Esophagus (tissue), 2 donors: ENCODE measurements around the gene ONECUT3. TPM values are rescaled to one million over a fixed set of nuclear protein-coding genes. Genes with fewer than 3 reads are reported as not detected.

Experiments
- H3K27ac ChIP-seq, 2 donors: one replicate each; pipeline ENCODE4 v1.5.1; 2013; ENCODE audit warnings: low read depth in 2 of 2, mild to moderate bottlenecking in 2 of 2, inconsistent platforms in 1 of 2, low read length in 1 of 2, moderate library complexity in 1 of 2
- H3K27me3 ChIP-seq, 2 donors: one replicate each; pipeline ENCODE4 v1.6.1; 2013; ENCODE audit warnings: low read length in 2 of 2, control low read depth in 1 of 2, mild to moderate bottlenecking in 1 of 2; ENCODE audit not compliant: insufficient read depth in 2 of 2, control insufficient read depth in 1 of 2
- H3K36me3 ChIP-seq, 2 donors: one replicate each; pipeline ENCODE4 v1.6.1; 2013; ENCODE audit warnings: low read length in 1 of 2; ENCODE audit not compliant: control insufficient read depth in 2 of 2, insufficient read depth in 2 of 2
- H3K4me1 ChIP-seq, 2 donors: one replicate each; pipeline ENCODE4 v1.6.1; 2013; ENCODE audit warnings: low read length in 1 of 2; ENCODE audit not compliant: control insufficient read depth in 2 of 2, insufficient read depth in 2 of 2
- H3K4me3 ChIP-seq, 2 donors: one replicate each; pipeline ENCODE4 v1.5.1; 2013; ENCODE audit warnings: low read length in 2 of 2, mild to moderate bottlenecking in 2 of 2, low read depth in 1 of 2, moderate library complexity in 1 of 2
- H3K9me3 ChIP-seq, 2 donors: one replicate each; pipeline ENCODE4 v1.6.1; 2013; ENCODE audit warnings: mild to moderate bottlenecking in 2 of 2, low read depth in 1 of 2, low read length in 1 of 2, moderate library complexity in 1 of 2; ENCODE audit not compliant: control insufficient read depth in 2 of 2, insufficient read depth in 1 of 2
- WGBS, 2 donors: extraction: QIAGEN DNeasy Blood & Tissue Kit; methylation state at CpG; one replicate each; pipeline ENCODE4 v1.1.7; 2013; 5-methylcytosine and 5-hydroxymethylcytosine counted together
- polyA plus RNA-seq, 2 donors: library from polyadenylated mRNA; stranded (reverse); fragments of 200-250 nt; gene quantifications; one replicate each; pipeline ENCODE4 v1.2.3, GENCODE V29; 2013
- donor health status: healthy with polysubstance abuse.
- donor health status: Bipolar disorder and iron deficiency.

The ONECUT3 gene
- polyA plus RNA-seq, 2 donors = under 0.01 TPM; not detected in 1

DNA sequence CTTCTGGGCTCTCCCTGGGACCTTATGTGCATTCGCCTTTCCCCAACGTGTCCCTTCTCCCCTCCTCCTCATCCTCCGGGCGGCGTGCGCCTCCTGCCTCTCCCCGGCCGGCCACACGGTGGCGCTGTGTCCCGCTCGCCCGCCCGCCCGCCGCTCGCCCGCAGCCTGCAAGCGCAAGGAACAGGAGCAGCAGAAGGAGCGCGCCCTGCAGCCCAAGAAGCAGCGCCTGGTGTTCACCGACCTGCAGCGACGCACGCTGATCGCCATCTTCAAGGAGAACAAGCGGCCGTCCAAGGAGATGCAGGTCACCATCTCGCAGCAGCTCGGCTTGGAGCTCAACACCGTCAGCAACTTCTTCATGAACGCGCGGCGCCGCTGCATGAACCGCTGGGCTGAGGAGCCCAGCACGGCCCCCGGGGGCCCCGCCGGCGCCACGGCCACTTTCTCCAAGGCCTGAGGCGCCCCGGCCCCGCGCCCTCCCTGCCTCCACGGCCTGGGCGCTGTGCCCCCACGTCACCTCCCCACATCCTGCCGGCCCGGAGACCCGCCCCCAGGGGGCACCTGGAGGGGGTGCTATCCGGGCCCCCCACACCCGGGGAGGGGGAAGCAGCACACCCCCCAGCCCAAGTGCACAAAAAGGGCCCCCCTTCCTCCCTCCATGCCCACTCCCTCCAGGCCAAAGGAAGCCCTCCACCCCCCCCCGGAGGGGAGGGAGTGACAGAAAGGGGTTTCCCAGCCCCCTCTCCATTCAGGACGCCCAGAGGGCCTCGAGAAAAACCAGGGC, 21.9 kb downstream of the ONECUT3 start:
- WGBS, 2 donors = 18 to 26% methylated on average over 49 to 59 of the region's 59 CpGs
- peaks cover 3 to 5% of the 10 kb centered on the region in 2 donors for H3K4me1 ChIP-seq
- H3K36me3 ChIP-seq = no peaks in the 10 kb centered on the region
- peaks cover 2 to 9% of the 10 kb centered on the region in 2 donors for H3K9me3 ChIP-seq
- H3K27ac ChIP-seq = no peak overlapping the region
- peaks cover 0 to 15% of the 10 kb centered on the region in 2 donors for H3K27me3 ChIP-seq
- H3K4me3 ChIP-seq = no peak overlapping the region

DNA sequence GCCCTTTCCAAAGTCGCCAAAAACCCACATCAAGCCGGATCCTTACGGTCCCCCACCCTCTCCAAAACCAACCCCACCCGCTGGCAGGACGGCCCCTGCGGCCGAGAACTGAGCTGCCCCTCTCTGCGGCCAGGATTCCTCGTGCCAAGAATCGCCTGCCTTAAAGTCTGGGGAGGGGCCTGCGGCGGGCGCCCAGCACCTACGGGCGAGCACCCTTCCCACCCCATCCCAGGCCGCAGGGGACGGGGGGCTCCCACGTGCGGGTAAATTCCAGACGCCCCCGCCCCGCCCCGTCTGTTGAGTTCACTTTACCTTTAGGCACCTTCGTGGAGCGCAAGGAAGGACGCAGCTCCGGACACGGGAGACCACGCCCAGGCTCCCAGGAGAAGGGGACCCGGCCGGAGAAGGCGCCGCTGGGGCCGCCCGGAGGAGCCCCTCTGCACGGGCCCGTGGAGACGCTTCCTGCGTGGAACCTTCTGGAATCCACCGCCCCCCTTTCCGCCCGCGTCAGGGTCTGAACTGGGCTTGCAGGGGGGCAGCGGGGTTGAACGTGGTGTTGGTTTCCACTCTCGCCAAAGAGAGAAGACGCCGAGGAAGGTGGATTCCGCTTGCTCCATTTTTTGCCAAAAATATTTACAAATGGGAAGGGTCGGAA, 22.8 kb downstream of the ONECUT3 start:
- peaks cover 0 to 15% of the 10 kb centered on the region in 2 donors for H3K27me3 ChIP-seq
- H3K9me3 ChIP-seq = peaks cover 2 to 8% of the 10 kb centered on the region in 2 donors
- H3K36me3 ChIP-seq = no peaks in the 10 kb centered on the region
- 4 to 8% methylated on average over 39 to 50 of the region's 50 CpGs for WGBS, 2 donors
- H3K4me3 ChIP-seq = no peak overlapping the region
- H3K4me1 ChIP-seq = peaks cover 3 to 5% of the 10 kb centered on the region in 2 donors
- no peak overlapping the region for H3K27ac ChIP-seq

DNA sequence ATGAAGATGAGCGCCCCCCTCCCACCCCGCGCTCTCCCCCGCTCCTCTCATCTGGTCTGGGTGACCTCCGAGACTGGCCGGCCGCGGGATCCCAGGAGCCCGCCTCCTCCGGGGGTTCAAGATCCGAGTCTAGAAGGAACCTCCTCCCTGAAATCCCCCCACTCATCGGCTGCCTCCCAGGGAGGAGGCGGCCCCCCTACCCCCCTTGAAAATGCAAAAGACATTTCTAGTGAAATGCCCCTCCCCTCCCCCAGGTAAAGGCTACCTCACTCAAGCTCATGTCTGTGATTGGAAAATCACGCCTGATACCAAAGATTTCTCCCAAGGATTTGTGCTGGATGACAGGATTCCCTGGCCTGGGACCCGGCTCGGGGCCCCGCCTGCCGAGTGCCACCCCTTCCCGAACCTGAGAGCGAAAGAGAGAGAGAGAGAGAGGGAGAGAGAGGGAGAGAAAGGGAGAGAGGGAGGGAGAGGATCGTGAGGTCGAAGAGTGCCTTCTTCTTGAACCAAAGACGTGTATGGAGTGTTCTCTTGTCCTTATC, 23.4 kb downstream of the ONECUT3 start:
- Histone ChIP-seq H3K36me3 (no peaks in the 10 kb centered on the region), H3K4me3 (no peak overlapping the region), H3K27me3 (peaks cover 0 to 15% of the 10 kb centered on the region in 2 donors), H3K4me1 (peaks cover 3 to 5% of the 10 kb centered on the region in 2 donors), H3K9me3 (peaks cover 2 to 7% of the 10 kb centered on the region in 2 donors), H3K27ac (no peak overlapping the region)
- WGBS, 2 donors = 9 to 15% methylated on average over 23 of the region's 23 CpGs

DNA sequence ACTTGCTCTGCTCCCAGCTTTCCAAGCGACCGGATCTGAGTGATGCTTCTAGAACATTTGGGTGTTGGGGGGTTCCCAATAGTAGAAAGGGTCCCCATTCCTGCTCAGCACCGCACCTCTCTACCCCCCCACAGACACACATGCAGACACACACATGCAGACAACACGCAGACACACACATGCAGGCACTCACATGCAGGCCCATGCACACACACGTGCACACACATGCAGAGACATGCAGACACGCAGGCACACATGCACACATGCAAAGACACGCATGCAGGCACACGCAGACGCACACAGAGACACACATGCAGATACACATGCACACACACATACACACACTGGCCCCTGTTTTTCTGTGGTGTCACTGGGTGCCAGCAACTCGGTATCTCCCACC, 23.8 kb downstream of the ONECUT3 start:
- peaks cover 0 to 15% of the 10 kb centered on the region in 2 donors for H3K27me3 ChIP-seq
- H3K4me1 ChIP-seq = peaks cover 3 to 5% of the 10 kb centered on the region in 2 donors
- H3K4me3 ChIP-seq = no peak overlapping the region
- peaks cover 2 to 10% of the 10 kb centered on the region in 2 donors for H3K9me3 ChIP-seq
- WGBS, 2 donors = 64 to 71% methylated on average over 10 of the region's 10 CpGs
- H3K27ac ChIP-seq = no peak overlapping the region
- no peaks in the 10 kb centered on the region for H3K36me3 ChIP-seq

DNA sequence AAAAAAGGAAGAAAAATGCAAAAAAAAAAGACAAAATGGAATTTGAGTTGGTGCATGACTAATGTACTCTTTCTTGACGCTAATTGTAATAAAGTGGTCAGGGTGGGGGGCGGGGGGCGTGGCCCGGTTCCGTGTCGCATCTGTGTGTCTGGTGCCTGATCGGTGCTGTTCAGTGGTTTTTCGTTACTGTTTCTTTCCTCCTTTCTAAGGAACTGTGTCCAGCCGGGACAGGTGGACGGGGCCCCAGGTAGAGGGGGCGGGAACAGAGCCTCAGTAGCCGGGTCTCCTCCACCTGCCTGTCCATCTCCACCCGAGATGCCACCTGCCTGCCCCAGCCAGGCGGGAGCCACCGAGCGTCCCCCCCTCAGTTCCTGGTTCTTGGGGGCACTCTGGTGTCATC, 26.3 kb downstream of the ONECUT3 start:
- peaks cover 0 to 18% of the 10 kb centered on the region in 2 donors for H3K27me3 ChIP-seq
- H3K4me3 ChIP-seq = no peak overlapping the region
- whole genome bisulfite sequencing, 2 donors = 27 to 31% methylated on average over 16 of the region's 16 CpGs
- H3K27ac ChIP-seq = no peak overlapping the region
- H3K4me1 ChIP-seq = peaks cover 0 to 1% of the 10 kb centered on the region in 2 donors
- H3K36me3 ChIP-seq = no peaks in the 10 kb centered on the region
- peaks cover 2 to 20% of the 10 kb centered on the region in 2 donors for H3K9me3 ChIP-seq

DNA sequence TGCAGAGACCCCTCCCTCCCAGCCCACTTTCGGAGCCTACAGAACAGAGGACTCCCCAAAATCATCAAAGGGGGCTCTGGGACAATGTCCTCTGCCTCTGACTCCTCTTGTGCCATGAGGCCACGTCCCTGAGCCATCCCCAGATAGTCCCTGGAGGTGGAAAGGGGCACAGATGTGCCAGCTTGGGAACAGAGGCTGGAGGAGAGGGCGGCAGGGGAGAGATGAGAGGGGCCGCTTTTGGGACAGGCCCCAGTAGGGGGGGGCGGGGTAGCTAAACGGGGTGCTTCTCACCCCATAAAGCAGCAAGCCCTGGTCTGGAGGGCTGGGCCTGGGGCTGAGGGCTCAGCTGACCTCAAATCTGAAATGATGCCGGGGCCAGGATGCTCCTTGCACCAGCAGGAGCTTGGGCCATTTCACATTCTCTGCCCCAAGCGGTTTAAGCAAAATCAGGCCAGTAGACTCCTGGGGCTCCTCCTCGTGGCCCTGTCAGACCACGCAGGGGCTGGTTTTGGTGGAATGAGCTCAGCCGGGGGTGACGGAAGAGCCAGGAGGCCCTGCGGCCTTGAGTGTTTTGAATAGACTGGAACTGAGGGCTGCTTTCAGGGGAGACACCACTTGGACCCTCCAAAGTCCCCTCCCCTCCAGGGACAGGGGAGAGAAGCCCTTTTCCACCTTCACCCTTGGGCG, 27.1 kb downstream of the ONECUT3 start:
- Histone ChIP-seq H3K36me3 (no peaks in the 10 kb centered on the region), H3K9me3 (peaks cover 0 to 14% of the 10 kb centered on the region in 2 donors), H3K27me3 (peaks cover 0 to 15% of the 10 kb centered on the region in 2 donors), H3K4me1 (no peaks in the 10 kb centered on the region), H3K4me3 (no peak overlapping the region), H3K27ac (no peak overlapping the region)
- 37% methylated on average over 12 to 14 of the region's 14 CpGs for WGBS, 2 donors

DNA sequence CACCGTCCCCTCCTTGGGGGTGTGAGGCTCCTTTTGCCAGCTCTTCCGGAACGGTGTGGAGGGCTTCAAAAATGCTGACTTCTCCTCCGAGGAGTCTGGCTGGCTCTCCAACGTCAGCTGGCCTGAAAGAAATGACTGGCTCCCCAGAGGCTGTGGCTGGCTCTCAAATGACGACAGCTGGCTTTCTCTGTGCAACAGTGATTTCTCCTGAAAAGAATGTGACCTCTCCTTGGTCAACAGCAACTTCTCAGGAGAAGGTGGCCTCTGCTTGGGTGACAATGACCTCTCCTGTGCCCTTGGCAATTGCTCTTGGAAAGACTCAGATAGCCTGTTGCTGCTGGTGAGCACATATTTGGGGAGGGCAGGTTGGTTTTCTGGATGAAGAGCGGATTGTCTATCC, 29.2 kb downstream of the ONECUT3 start:
- Histone ChIP-seq H3K27ac (no peak overlapping the region), H3K27me3 (peaks cover 0 to 3% of the 10 kb centered on the region in 2 donors), H3K4me1 (no peaks in the 10 kb centered on the region), H3K4me3 (no peak overlapping the region), H3K36me3 (no peaks in the 10 kb centered on the region), H3K9me3 (peaks cover 0 to 12% of the 10 kb centered on the region in 2 donors)
- 72 to 73% methylated on average over 7 of the region's 7 CpGs for WGBS, 2 donors

DNA sequence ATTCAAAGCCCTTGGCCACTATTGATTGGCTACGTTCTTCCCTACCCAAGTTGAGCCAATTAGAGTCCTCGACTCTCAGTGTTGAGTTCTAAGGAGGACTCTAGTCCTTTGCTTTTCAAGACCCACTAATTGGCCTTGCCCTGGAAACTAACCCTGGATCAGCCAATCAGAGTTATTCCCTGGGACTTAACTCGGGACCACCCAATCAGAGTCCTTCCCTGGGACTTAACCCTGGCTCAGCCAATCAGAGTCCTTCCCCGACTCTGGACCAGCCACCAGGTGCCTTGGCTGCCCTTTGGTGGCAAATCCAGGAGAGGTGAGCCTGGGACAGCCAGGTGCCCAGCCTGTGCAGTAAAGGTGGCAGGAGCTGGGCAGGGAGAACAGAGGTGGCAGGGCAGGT, 30.0 kb downstream of the ONECUT3 start:
- H3K27me3 ChIP-seq = peaks cover 0 to 3% of the 10 kb centered on the region in 2 donors
- peaks cover 0 to 12% of the 10 kb centered on the region in 2 donors for H3K9me3 ChIP-seq
- H3K4me3 ChIP-seq = no peak overlapping the region
- WGBS, 2 donors = 81 to 85% methylated on average over 4 of the region's 4 CpGs
- no peaks in the 10 kb centered on the region for H3K36me3 ChIP-seq
- H3K4me1 ChIP-seq = no peaks in the 10 kb centered on the region
- no peak overlapping the region for H3K27ac ChIP-seq

DNA sequence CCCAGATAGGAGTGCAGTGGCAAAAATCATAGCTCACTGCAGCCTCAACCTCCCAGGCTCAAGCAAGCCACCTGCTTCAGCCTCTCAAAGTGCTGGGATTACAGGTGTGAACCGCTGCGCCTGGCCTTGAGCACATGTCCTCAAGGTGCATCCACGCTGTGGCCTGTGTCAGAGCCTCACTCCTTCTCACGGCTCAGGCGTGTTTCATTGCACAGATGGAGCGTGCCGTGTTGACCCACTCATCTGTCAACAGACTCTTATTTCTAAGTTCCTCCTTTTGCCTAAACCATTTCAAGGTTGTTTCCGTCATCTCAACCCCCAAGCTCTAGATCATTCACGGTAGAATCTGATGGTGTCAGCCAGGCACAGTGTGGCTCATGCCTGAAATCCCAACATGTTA, 30.6 kb downstream of the ONECUT3 start:
- Histone ChIP-seq H3K9me3 (peaks cover 0 to 12% of the 10 kb centered on the region in 2 donors), H3K4me1 (peaks cover 0 to 3% of the 10 kb centered on the region in 2 donors), H3K27me3 (peaks cover 0 to 3% of the 10 kb centered on the region in 2 donors), H3K36me3 (no peaks in the 10 kb centered on the region), H3K27ac (no peak overlapping the region), H3K4me3 (no peak overlapping the region)
- 74 to 82% methylated on average over 9 of the region's 9 CpGs for WGBS, 2 donors
